WTC11 (cell line): Measurements from ENCODE around the gene GLYATL3. TPM values are rescaled to one million over a fixed set of nuclear protein-coding genes. Genes with fewer than 3 reads are reported as not detected.

Experiments used
- ATAC-seq: fragments of 200-7000 bp; cut with Tn5 transposase; 2 replicates; pipeline ENCODE4 v1.10.0; 2021; ENCODE audit warnings: mild to moderate bottlenecking, moderate library complexity
- CTCF ChIA-PET: fragments of 300-600 bp; sonication (Branson Sonifier 250); formaldehyde crosslinking; loops from one replicate; lab custom pipeline; 2021; ENCODE audit warnings: antibody characterized with exemption; lab: Charles Lee
- POLR2A ChIA-PET: fragments of 350-600 bp; sonication (Branson Sonifier 250); formaldehyde crosslinking; loops from one replicate; lab custom pipeline; 2021; ENCODE audit warnings: antibody characterized with exemption; lab: Charles Lee
- DNase-seq: peaks from one replicate; pipeline ENCODE4 v3.0.0; 2021; ENCODE audit warnings: low spot score
- H3K27ac Mint-ChIP-seq: 2 replicates; pipeline ENCODE4 v1.8.0; 2021; ENCODE audit warnings: mixed read lengths
- H3K27me3 Mint-ChIP-seq: 2 replicates; pipeline ENCODE4 v1.8.0; 2021; ENCODE audit warnings: low read depth, mild to moderate bottlenecking, moderate library complexity, mixed read lengths
- H3K36me3 Mint-ChIP-seq: 2 replicates; pipeline ENCODE4 v1.8.0; 2021; ENCODE audit warnings: mixed read lengths
- H3K4me1 Mint-ChIP-seq: 2 replicates; pipeline ENCODE4 v1.8.0; 2022; ENCODE audit warnings: mixed read lengths
- H3K4me3 Mint-ChIP-seq: 2 replicates; pipeline ENCODE4 v1.8.0; 2021; ENCODE audit warnings: mild to moderate bottlenecking, moderate library complexity, mixed read lengths
- H3K9me3 Mint-ChIP-seq: 2 replicates; pipeline ENCODE4 v1.8.0; 2021; ENCODE audit warnings: mixed read lengths
- IRF2 ChIP-seq: sonication (generic); formaldehyde crosslinking; IDR thresholded peaks from 2 replicates; pipeline ENCODE4 v1.8.0; 2022; ENCODE audit warnings: low read depth, missing genetic modification reagents, borderline replicate concordance
- MXD4 ChIP-seq: fragments of 250-450 bp; sonication (Bioruptor Pico); IDR thresholded peaks from 2 replicates; pipeline ENCODE4 v1.8.0; 2021; ENCODE audit warnings: mild to moderate bottlenecking, moderate library complexity, borderline replicate concordance
- NFATC4 ChIP-seq: fragments of 250-450 bp; sonication (Bioruptor Pico); IDR thresholded peaks from 2 replicates; pipeline ENCODE4 v1.9.0; 2021; ENCODE audit warnings: mild to moderate bottlenecking
- NFE2L1 ChIP-seq: sonication (generic); formaldehyde crosslinking; IDR thresholded peaks from 2 replicates; pipeline ENCODE4 v1.8.1; 2023; ENCODE audit warnings: missing genetic modification reagents
- NFYB ChIP-seq: sonication (generic); formaldehyde crosslinking; conservative IDR thresholded peaks from 2 replicates; pipeline ENCODE4 v1.8.0; 2022; ENCODE audit warnings: low read depth, missing genetic modification reagents
- NR2C2 ChIP-seq: sonication (generic); formaldehyde crosslinking; IDR thresholded peaks from 2 replicates; pipeline ENCODE4 v1.8.0; 2022; ENCODE audit warnings: mild to moderate bottlenecking, missing genetic modification reagents
- RELA ChIP-seq: sonication (generic); formaldehyde crosslinking; IDR thresholded peaks from 2 replicates; pipeline ENCODE4 v1.8.1; 2022; ENCODE audit warnings: missing genetic modification reagents, mild to moderate bottlenecking, borderline replicate concordance
- SP1 ChIP-seq: sonication (generic); formaldehyde crosslinking; conservative IDR thresholded peaks from 2 replicates; pipeline ENCODE4 v1.8.1; 2022; ENCODE audit warnings: missing genetic modification reagents
- TCF7 ChIP-seq: sonication (generic); formaldehyde crosslinking; IDR thresholded peaks from 2 replicates; pipeline ENCODE4 v1.8.0; 2022; ENCODE audit warnings: mild to moderate bottlenecking, low read depth, missing genetic modification reagents, moderate library complexity
- TEAD4 ChIP-seq: sonication (generic); formaldehyde crosslinking; IDR thresholded peaks from 2 replicates; pipeline ENCODE4 v1.8.0; 2022; ENCODE audit warnings: mild to moderate bottlenecking, missing genetic modification reagents
- ZNF232 ChIP-seq: sonication (generic); formaldehyde crosslinking; IDR thresholded peaks from 2 replicates; pipeline ENCODE4 v1.8.0; 2022; ENCODE audit warnings: mild to moderate bottlenecking, missing genetic modification reagents
- ZNF423 ChIP-seq: fragments of 250-450 bp; sonication (Bioruptor Pico); IDR thresholded peaks from 2 replicates; pipeline ENCODE4 v2.1.2; 2022; ENCODE audit warnings: mild to moderate bottlenecking, moderate library complexity
- total RNA-seq: library from RNA; stranded (reverse); gene quantifications from 3 replicates; pipeline ENCODE4 v1.2.3, GENCODE V29; 2021
- TF ChIP-seq, protein P1 (sequence below): fragments of 200-600 bp; IDR thresholded peaks from 2 replicates; pipeline ENCODE4 v1.8.0; 2022; ENCODE audit warnings: antibody characterized with exemption
- TF ChIP-seq, protein P2 (sequence below): sonication (generic); formaldehyde crosslinking; IDR thresholded peaks from 2 replicates; pipeline ENCODE4 v1.8.1; 2023; ENCODE audit warnings: mild to moderate bottlenecking, missing genetic modification reagents
- TF ChIP-seq, protein P3 (sequence below): sonication (generic); formaldehyde crosslinking; IDR thresholded peaks from 2 replicates; pipeline ENCODE4 v1.8.0; 2023; ENCODE audit warnings: missing genetic modification reagents
- TF ChIP-seq, protein P4 (sequence below): sonication (generic); formaldehyde crosslinking; IDR thresholded peaks from 2 replicates; pipeline ENCODE4 v1.8.1; 2022; ENCODE audit warnings: missing genetic modification reagents, borderline replicate concordance
- TF ChIP-seq, protein P5 (sequence below): sonication (generic); formaldehyde crosslinking; IDR thresholded peaks from 2 replicates; pipeline ENCODE4 v1.8.0; 2022; ENCODE audit warnings: mild to moderate bottlenecking, missing genetic modification reagents
- TF ChIP-seq, protein P6 (sequence below): sonication (generic); formaldehyde crosslinking; IDR thresholded peaks from 2 replicates; pipeline ENCODE4 v1.8.0; 2022; ENCODE audit warnings: mild to moderate bottlenecking, missing genetic modification reagents
- TF ChIP-seq, protein P7 (sequence below): sonication (generic); formaldehyde crosslinking; IDR thresholded peaks from 2 replicates; pipeline ENCODE4 v1.8.0; 2023; ENCODE audit warnings: missing genetic modification reagents, mild to moderate bottlenecking, borderline replicate concordance
- TF ChIP-seq, protein P8 (sequence below): sonication (generic); formaldehyde crosslinking; IDR thresholded peaks from 2 replicates; pipeline ENCODE4 v1.8.0; 2022; ENCODE audit warnings: missing genetic modification reagents

Gene GLYATL3
- total RNA-seq, 1 experiment from 2014 or later = not detected

DNA sequence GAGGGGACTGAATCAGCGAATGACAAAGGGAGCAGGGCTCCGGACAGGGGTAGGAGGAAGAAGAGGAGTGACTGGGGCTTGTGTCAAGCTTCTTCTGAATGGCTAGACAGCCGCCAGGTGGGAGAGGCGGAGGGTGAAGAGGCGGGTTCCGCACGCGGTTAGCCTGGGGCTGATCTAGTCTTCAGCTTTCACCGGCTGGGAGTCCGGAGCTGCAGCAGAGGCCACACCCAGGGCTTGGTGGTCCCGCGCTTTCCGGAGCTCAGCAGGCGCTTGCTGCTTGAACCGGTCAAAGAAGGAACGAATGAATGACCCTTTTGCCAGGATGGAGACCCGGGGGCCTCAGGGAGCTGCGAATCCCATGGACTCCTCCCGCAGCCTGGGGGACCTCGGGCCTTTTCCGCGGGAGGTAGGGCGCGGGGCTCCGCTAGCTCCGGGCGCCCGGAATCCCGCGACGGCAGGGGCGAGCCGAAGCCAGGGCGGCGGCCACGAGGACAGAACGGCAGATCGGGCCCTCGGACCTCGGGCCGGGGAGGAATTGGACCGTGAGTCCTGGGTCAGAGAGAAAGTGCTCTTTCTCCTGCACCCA, 50.9 kb downstream of the GLYATL3 start, which contains the start of gene C6orf141:
Gene C6orf141, plus strand, starts transcription at position 177 of the 586 bp plus-strand sequence. Its CDS starts 125 bp downstream, at position 302.
- Mint-ChIP-seq H3K27me3 (peaks cover 70% of the 10 kb centered on the region), H3K27ac (peak within 1 kb of the TSS; percentile 84), H3K36me3 (peaks cover 19% of the 10 kb centered on the region), H3K9me3 (no peaks in the 10 kb centered on the region), H3K4me1 (peaks cover 50% of the 10 kb centered on the region), H3K4me3 (peak within 1 kb of the TSS; percentile 76)
- DNase-seq (peak; percentile 83), ATAC-seq (peak; percentile 84)
- POLR2A ChIA-PET = interaction anchor here (0.8 kb wide), 1 partner anchor 16 kb away, joined by 3 read pairs; no protein-coding TSS in a partner anchor
- CTCF ChIA-PET = interaction anchor here (0.6 to 5.0 kb wide), 7 partner anchors 9 to 481 kb away, joined by 3 to 45 read pairs (median 7); no protein-coding TSS in a partner anchor
- TF ChIP-seq, protein P1, sequence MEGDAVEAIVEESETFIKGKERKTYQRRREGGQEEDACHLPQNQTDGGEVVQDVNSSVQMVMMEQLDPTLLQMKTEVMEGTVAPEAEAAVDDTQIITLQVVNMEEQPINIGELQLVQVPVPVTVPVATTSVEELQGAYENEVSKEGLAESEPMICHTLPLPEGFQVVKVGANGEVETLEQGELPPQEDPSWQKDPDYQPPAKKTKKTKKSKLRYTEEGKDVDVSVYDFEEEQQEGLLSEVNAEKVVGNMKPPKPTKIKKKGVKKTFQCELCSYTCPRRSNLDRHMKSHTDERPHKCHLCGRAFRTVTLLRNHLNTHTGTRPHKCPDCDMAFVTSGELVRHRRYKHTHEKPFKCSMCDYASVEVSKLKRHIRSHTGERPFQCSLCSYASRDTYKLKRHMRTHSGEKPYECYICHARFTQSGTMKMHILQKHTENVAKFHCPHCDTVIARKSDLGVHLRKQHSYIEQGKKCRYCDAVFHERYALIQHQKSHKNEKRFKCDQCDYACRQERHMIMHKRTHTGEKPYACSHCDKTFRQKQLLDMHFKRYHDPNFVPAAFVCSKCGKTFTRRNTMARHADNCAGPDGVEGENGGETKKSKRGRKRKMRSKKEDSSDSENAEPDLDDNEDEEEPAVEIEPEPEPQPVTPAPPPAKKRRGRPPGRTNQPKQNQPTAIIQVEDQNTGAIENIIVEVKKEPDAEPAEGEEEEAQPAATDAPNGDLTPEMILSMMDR = no peak
- peak; percentile 40; the same call in 1 of the 2 replicates for TF ChIP-seq ZNF232 (CRISPR knock-in tag)
- no peak for TF ChIP-seq NFATC4 (CRISPR knock-in tag)
- TF ChIP-seq NR2C2 (CRISPR knock-in tag) = 0 out of 2 replicates have a peak, but pooled peaks have one; percentile 9
- TF ChIP-seq ZNF423 (CRISPR knock-in tag) = no peak
- peak; percentile 80; the same call in 1 of the 2 replicates for TF ChIP-seq NFE2L1 (CRISPR knock-in tag)
- TF ChIP-seq TCF7 = no peak
- TF ChIP-seq, protein P2, sequence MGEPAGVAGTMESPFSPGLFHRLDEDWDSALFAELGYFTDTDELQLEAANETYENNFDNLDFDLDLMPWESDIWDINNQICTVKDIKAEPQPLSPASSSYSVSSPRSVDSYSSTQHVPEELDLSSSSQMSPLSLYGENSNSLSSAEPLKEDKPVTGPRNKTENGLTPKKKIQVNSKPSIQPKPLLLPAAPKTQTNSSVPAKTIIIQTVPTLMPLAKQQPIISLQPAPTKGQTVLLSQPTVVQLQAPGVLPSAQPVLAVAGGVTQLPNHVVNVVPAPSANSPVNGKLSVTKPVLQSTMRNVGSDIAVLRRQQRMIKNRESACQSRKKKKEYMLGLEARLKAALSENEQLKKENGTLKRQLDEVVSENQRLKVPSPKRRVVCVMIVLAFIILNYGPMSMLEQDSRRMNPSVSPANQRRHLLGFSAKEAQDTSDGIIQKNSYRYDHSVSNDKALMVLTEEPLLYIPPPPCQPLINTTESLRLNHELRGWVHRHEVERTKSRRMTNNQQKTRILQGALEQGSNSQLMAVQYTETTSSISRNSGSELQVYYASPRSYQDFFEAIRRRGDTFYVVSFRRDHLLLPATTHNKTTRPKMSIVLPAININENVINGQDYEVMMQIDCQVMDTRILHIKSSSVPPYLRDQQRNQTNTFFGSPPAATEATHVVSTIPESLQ (CRISPR knock-in tag) = no peak
- TF ChIP-seq MXD4 (CRISPR knock-in tag) = no peak
- TF ChIP-seq RELA (CRISPR knock-in tag) = no peak
- no peak for TF ChIP-seq IRF2
- TF ChIP-seq SP1 (CRISPR knock-in tag) = peak; percentile 62
- TF ChIP-seq, protein P3, sequence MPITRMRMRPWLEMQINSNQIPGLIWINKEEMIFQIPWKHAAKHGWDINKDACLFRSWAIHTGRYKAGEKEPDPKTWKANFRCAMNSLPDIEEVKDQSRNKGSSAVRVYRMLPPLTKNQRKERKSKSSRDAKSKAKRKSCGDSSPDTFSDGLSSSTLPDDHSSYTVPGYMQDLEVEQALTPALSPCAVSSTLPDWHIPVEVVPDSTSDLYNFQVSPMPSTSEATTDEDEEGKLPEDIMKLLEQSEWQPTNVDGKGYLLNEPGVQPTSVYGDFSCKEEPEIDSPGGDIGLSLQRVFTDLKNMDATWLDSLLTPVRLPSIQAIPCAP (CRISPR knock-in tag) = peak; percentile 83
- no peak for TF ChIP-seq TEAD4 (CRISPR knock-in tag)
- TF ChIP-seq, protein P4, sequence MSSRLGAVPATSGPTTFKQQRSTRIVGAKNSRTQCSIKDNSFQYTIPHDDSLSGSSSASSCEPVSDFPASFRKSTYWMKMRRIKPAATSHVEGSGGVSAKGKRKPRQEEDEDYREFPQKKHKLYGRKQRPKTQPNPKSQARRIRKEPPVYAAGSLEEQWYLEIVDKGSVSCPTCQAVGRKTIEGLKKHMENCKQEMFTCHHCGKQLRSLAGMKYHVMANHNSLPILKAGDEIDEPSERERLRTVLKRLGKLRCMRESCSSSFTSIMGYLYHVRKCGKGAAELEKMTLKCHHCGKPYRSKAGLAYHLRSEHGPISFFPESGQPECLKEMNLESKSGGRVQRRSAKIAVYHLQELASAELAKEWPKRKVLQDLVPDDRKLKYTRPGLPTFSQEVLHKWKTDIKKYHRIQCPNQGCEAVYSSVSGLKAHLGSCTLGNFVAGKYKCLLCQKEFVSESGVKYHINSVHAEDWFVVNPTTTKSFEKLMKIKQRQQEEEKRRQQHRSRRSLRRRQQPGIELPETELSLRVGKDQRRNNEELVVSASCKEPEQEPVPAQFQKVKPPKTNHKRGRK = 0 out of 2 replicates have a peak, but pooled peaks have one; percentile 26
- TF ChIP-seq, protein P5, sequence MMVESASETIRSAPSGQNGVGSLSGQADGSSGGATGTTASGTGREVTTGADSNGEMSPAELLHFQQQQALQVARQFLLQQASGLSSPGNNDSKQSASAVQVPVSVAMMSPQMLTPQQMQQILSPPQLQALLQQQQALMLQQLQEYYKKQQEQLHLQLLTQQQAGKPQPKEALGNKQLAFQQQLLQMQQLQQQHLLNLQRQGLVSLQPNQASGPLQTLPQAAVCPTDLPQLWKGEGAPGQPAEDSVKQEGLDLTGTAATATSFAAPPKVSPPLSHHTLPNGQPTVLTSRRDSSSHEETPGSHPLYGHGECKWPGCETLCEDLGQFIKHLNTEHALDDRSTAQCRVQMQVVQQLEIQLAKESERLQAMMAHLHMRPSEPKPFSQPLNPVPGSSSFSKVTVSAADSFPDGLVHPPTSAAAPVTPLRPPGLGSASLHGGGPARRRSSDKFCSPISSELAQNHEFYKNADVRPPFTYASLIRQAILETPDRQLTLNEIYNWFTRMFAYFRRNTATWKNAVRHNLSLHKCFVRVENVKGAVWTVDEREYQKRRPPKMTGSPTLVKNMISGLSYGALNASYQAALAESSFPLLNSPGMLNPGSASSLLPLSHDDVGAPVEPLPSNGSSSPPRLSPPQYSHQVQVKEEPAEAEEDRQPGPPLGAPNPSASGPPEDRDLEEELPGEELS (CRISPR knock-in tag) = peak; percentile 64
- TF ChIP-seq NFYB = no peak
- TF ChIP-seq, protein P6, sequence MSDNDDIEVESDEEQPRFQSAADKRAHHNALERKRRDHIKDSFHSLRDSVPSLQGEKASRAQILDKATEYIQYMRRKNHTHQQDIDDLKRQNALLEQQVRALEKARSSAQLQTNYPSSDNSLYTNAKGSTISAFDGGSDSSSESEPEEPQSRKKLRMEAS (CRISPR knock-in tag) = peak; percentile 87
- TF ChIP-seq, protein P7, sequence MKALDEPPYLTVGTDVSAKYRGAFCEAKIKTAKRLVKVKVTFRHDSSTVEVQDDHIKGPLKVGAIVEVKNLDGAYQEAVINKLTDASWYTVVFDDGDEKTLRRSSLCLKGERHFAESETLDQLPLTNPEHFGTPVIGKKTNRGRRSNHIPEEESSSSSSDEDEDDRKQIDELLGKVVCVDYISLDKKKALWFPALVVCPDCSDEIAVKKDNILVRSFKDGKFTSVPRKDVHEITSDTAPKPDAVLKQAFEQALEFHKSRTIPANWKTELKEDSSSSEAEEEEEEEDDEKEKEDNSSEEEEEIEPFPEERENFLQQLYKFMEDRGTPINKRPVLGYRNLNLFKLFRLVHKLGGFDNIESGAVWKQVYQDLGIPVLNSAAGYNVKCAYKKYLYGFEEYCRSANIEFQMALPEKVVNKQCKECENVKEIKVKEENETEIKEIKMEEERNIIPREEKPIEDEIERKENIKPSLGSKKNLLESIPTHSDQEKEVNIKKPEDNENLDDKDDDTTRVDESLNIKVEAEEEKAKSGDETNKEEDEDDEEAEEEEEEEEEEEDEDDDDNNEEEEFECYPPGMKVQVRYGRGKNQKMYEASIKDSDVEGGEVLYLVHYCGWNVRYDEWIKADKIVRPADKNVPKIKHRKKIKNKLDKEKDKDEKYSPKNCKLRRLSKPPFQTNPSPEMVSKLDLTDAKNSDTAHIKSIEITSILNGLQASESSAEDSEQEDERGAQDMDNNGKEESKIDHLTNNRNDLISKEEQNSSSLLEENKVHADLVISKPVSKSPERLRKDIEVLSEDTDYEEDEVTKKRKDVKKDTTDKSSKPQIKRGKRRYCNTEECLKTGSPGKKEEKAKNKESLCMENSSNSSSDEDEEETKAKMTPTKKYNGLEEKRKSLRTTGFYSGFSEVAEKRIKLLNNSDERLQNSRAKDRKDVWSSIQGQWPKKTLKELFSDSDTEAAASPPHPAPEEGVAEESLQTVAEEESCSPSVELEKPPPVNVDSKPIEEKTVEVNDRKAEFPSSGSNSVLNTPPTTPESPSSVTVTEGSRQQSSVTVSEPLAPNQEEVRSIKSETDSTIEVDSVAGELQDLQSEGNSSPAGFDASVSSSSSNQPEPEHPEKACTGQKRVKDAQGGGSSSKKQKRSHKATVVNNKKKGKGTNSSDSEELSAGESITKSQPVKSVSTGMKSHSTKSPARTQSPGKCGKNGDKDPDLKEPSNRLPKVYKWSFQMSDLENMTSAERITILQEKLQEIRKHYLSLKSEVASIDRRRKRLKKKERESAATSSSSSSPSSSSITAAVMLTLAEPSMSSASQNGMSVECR (CRISPR knock-in tag) = no peak; the same call in 1 of the 2 replicates
- TF ChIP-seq, protein P8, sequence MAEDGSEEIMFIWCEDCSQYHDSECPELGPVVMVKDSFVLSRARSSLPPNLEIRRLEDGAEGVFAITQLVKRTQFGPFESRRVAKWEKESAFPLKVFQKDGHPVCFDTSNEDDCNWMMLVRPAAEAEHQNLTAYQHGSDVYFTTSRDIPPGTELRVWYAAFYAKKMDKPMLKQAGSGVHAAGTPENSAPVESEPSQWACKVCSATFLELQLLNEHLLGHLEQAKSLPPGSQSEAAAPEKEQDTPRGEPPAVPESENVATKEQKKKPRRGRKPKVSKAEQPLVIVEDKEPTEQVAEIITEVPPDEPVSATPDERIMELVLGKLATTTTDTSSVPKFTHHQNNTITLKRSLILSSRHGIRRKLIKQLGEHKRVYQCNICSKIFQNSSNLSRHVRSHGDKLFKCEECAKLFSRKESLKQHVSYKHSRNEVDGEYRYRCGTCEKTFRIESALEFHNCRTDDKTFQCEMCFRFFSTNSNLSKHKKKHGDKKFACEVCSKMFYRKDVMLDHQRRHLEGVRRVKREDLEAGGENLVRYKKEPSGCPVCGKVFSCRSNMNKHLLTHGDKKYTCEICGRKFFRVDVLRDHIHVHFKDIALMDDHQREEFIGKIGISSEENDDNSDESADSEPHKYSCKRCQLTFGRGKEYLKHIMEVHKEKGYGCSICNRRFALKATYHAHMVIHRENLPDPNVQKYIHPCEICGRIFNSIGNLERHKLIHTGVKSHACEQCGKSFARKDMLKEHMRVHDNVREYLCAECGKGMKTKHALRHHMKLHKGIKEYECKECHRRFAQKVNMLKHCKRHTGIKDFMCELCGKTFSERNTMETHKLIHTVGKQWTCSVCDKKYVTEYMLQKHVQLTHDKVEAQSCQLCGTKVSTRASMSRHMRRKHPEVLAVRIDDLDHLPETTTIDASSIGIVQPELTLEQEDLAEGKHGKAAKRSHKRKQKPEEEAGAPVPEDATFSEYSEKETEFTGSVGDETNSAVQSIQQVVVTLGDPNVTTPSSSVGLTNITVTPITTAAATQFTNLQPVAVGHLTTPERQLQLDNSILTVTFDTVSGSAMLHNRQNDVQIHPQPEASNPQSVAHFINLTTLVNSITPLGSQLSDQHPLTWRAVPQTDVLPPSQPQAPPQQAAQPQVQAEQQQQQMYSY (CRISPR knock-in tag) = no peak
